ENCODE results near the gene NAA16. TPM values are rescaled to one million over a fixed set of nuclear protein-coding genes. Genes with fewer than 3 reads are reported as not detected.

NAA16 gene
- total RNA-seq, 1 donor = 8.3 TPM

GRCh38 chr13:41356786-41357185 is 45.7 kb downstream of the NAA16 start:
- no peak overlapping the region for H3K27ac ChIP-seq (ENCODE audit: low read depth, low read length)
- no peaks in the 10 kb centered on the region for H4K20me1 ChIP-seq (ENCODE audit: insufficient read depth, low read length)
- H3K27me3 ChIP-seq (ENCODE audit: insufficient read depth, low read length) = no peaks in the 10 kb centered on the region
- no peak overlapping the region for H3K4me2 ChIP-seq (ENCODE audit: insufficient read depth, low read length)
- H3K4me1 ChIP-seq (ENCODE audit: insufficient read depth, low read length) = no peaks in the 10 kb centered on the region
- peaks cover 14% of the 10 kb centered on the region for H3K36me3 ChIP-seq (ENCODE audit: insufficient read depth, low read length)
- TF ChIP-seq CTCF (IDR thresholded peaks at IDR 0.05; ENCODE audit: extremely low read depth, low read depth, low read length) = no peak
- H3K79me2 ChIP-seq (ENCODE audit: insufficient read depth, low read length) = peaks cover 2% of the 10 kb centered on the region
- no peaks in the 10 kb centered on the region for H3K9me3 ChIP-seq (ENCODE audit: low read depth, low read length)
- no peak overlapping the region for H3K4me3 ChIP-seq (ENCODE audit: insufficient read depth, low read length)
- DNase-seq (ENCODE audit: insufficient read length, low spot score, missing footprints) = no peak
- H2AFZ ChIP-seq (ENCODE audit: low read length) = no peak overlapping the region

GRCh38 chr13:41361491-41361890 is 50.4 kb downstream of the NAA16 start:
- no peak for DNase-seq (ENCODE audit: insufficient read length, low spot score, missing footprints)
- peaks cover 18% of the 10 kb centered on the region for H3K36me3 ChIP-seq (ENCODE audit: insufficient read depth, low read length)

GRCh38 chr13:41364043-41364442 is 53.0 kb downstream of the NAA16 start:
- no peak for DNase-seq (ENCODE audit: insufficient read length, low spot score, missing footprints)
- H3K4me1 ChIP-seq (ENCODE audit: insufficient read depth, low read length) = peaks cover 4% of the 10 kb centered on the region
- no peaks in the 10 kb centered on the region for H3K27me3 ChIP-seq (ENCODE audit: insufficient read depth, low read length)
- no peak overlapping the region for H3K27ac ChIP-seq (ENCODE audit: low read depth, low read length)
- H2AFZ ChIP-seq (ENCODE audit: low read length) = no peak overlapping the region
- no peak overlapping the region for H3K4me3 ChIP-seq (ENCODE audit: insufficient read depth, low read length)
- H3K79me2 ChIP-seq (ENCODE audit: insufficient read depth, low read length) = no peaks in the 10 kb centered on the region
- no peaks in the 10 kb centered on the region for H4K20me1 ChIP-seq (ENCODE audit: insufficient read depth, low read length)
- H3K36me3 ChIP-seq (ENCODE audit: insufficient read depth, low read length) = peaks cover 17% of the 10 kb centered on the region
- no peaks in the 10 kb centered on the region for H3K9me3 ChIP-seq (ENCODE audit: low read depth, low read length)
- TF ChIP-seq CTCF (IDR thresholded peaks at IDR 0.05; ENCODE audit: extremely low read depth, low read depth, low read length) = no peak
- no peak overlapping the region for H3K4me2 ChIP-seq (ENCODE audit: insufficient read depth, low read length)

More at GRCh38 chr13:41361491-41361890, 50.4 kb downstream of the NAA16 start:
- Histone ChIP-seq H3K9me3 (ENCODE audit: low read depth, low read length) (no peaks in the 10 kb centered on the region), H4K20me1 (ENCODE audit: insufficient read depth, low read length) (no peaks in the 10 kb centered on the region), H3K4me3 (ENCODE audit: insufficient read depth, low read length) (no peak overlapping the region), H3K27me3 (ENCODE audit: insufficient read depth, low read length) (no peaks in the 10 kb centered on the region), H3K27ac (ENCODE audit: low read depth, low read length) (no peak overlapping the region), H3K4me1 (ENCODE audit: insufficient read depth, low read length) (peaks cover 4% of the 10 kb centered on the region), H3K4me2 (ENCODE audit: insufficient read depth, low read length) (no peak overlapping the region), H2AFZ (ENCODE audit: low read length) (no peak overlapping the region), H3K79me2 (ENCODE audit: insufficient read depth, low read length) (no peaks in the 10 kb centered on the region)
- no peak for TF ChIP-seq CTCF (IDR thresholded peaks at IDR 0.05; ENCODE audit: extremely low read depth, low read depth, low read length)

GRCh38 chr13:41365631-41366030 is 54.6 kb downstream of the NAA16 start:
- Histone ChIP-seq H3K27ac (ENCODE audit: low read depth, low read length) (peak overlapping the region; percentile 3), H3K4me1 (ENCODE audit: insufficient read depth, low read length) (peaks cover 4% of the 10 kb centered on the region), H4K20me1 (ENCODE audit: insufficient read depth, low read length) (no peaks in the 10 kb centered on the region), H3K36me3 (ENCODE audit: insufficient read depth, low read length) (peaks cover 24% of the 10 kb centered on the region), H3K79me2 (ENCODE audit: insufficient read depth, low read length) (no peaks in the 10 kb centered on the region), H3K9me3 (ENCODE audit: low read depth, low read length) (no peaks in the 10 kb centered on the region), H3K4me3 (ENCODE audit: insufficient read depth, low read length) (no peak overlapping the region), H3K27me3 (ENCODE audit: insufficient read depth, low read length) (no peaks in the 10 kb centered on the region), H2AFZ (ENCODE audit: low read length) (no peak overlapping the region), H3K4me2 (ENCODE audit: insufficient read depth, low read length) (no peak overlapping the region)
- no peak for DNase-seq (ENCODE audit: insufficient read length, low spot score, missing footprints)
- TF ChIP-seq CTCF (IDR thresholded peaks at IDR 0.05; ENCODE audit: extremely low read depth, low read depth, low read length) = no peak
